GM19468 (cell line): ENCODE measurements around the gene RBM8A.
"Not testable (repeated sequence)": the region's sequence is repeated elsewhere in the genome, so short reads cannot be mapped to it uniquely, and the experiment has no call there.

Experiments
- ATAC-seq: cut with Tn5 transposase; IDR thresholded peaks from one replicate; pipeline ENCODE4 v1.9.1; 2021; ENCODE audit warnings: mild to moderate bottlenecking, moderate library complexity, moderate number of reproducible peaks; ENCODE audit not compliant: unreplicated experiment; ENCODE audit errors: extremely low read depth

Gene RBM8A

GRCh38 chr1:145956781-145957442, 29.6 kb upstream of the RBM8A start:
- no peak for ATAC-seq

- ATAC-seq, result no peak
Measured at GRCh38 chr1:145956361-145956760, 29.1 kb upstream of the RBM8A start.

DNA sequence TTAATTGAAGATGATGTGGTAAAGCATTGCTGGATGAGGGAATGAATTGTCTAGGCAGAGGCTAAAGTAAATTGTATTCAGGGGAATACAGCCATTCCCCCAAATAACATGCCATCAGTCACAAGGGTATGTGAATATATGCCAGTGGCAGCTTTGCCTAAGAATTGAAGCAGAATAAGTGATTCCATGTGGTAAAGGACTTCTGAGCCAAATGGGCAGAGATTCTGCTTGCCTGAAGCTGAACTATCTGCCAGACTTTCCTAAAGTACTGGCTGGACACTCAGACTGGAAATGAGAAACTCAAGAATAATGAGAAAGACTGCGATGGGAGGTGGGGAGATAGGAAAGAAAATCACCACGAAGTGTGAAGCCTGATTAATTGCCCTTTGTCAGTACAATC, 28.2 kb upstream of the RBM8A start:
- no peak for ATAC-seq

DNA sequence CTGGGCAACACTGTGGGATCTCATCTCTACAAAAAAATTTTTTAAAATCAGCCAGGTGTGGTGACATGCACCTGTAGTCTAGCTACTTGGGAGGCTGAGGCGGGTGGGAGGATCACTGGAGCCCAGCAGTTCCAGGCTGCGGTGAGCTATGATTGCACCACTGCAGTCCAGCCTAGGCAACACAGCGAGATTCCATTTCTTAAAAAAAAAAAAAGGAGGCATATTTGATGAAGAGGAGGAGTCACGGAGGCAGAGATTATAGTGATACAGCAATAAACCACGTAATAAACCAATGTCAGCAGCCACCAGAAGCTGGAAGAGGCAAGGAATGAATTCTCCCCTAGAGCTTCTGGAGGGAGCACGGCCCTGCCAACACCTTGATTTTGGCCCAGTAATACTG, 26.6 kb upstream of the RBM8A start:
- ATAC-seq, result no peak

DNA sequence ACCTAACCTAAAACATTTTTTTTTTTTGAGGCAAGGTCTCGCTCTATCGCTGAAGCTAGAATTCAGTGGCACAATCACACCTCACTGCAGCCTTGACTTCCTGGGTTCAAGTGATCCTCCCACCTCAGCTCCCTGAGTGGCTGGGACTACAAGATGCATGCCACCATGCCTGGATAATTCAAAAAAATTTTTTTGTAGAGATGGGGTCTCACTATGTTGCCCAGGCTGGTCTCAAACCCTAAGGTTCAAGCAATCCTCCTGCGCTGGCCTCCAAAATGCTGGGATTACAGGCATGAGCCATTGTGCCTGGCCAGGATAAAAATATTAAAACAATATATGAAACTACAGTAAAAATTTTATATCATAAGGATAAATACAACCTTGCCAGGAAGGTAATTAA, 25.6 kb upstream of the RBM8A start:
- no peak for ATAC-seq

DNA sequence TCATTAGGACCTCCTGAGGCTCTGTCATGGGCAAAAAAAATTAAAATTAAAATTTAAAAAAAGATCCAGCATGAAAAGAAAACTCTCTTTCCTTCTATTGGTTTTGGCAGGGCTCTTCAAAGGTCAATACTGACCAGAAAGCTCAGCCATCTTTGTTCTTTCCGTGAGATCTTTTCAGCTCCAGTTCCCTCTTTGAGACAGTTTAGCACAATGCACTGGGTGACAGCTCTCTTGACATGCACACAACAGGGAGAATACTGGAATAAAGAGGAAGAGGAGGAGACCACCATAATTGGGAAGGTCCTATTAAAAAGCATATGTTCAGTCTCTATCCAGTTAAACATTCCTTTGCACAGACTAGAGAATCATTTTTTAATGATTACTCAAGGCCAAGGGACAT, 24.2 kb upstream of the RBM8A start:
- ATAC-seq, result no peak

DNA sequence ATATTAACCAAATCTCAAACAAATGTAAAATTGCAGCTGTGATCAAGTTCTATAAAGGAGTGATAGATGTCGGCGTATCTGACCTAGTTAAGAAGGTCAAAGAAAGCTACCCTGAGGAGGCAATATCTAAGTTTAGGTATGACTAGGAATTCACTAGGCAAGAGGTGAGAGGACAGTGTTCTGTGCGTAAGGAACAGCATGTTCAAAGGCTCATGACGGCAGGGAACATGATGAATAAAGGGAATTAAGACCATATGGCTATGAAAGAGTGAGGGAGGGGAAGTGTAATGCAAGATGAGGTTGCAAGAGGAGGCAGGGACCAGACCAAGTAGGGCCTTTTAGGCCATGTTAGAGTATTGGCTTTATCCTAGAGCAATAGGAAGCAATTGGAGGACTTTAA, 21.9 kb upstream of the RBM8A start:
- no peak for ATAC-seq

GRCh38 chr1:145947551-145947950, 20.3 kb upstream of the RBM8A start:
- no peak for ATAC-seq

- ATAC-seq, result no peak
Measured at GRCh38 chr1:145946477-145946986, 19.2 kb upstream of the RBM8A start.

GRCh38 chr1:145944532-145944931, 17.2 kb upstream of the RBM8A start:
- ATAC-seq, result no peak

DNA sequence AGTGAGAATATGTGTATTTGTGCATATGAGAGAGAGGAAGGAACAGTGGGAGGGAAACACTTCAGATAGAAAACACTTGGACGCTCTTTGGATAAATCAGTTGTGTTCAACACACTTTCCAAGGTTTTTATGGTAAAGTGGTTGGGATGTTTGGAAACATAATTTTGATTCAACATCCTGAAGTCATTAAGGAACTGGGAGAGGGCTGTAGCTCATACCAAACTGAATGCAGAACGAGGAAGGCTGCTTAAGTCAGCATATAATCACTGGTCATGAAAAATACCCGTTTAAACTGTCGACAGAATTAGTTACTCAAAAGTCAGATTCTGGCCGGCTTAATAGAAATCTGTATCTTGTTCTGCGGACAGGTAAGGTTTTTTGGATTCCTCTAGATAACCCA, 15.6 kb upstream of the RBM8A start:
- no peak for ATAC-seq

DNA sequence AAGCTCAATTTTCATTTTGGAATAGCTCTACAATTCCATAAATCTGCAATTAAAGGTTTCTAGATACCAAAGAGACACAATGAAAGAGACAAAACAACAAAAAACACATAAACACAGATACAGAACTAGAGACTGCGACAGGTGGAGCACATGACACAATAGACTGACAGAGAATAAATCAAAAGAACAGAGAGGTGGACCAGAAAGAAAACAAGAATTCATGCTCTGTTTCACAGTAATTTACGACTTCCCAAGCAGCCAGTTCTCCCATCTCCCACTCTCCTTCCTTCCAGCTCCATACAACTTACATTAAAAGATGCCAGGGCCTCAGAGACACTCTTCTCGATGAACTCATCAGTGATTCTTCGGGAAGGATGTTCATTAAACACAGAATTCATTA, 15.1 kb upstream of the RBM8A start:
- no peak for ATAC-seq

DNA sequence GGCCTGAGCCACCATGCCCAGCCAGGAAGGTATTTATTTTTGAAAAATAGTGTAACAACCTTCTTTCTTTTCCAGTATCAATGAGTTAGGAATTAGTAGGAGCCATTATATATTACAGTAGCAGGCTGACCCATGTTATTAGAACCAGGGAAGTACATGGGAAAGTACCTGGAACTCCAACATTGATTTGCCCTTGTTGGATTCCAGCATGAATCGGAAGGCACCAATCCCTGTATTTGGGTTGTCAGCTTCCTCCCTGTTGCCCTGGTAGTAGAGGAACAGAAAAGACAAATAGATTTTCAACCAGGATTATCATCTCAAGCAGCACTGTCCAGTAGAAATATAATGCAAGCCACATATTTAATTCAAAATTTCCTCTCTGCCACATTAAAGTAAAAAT, 10.2 kb upstream of the RBM8A start:
- no peak for ATAC-seq

GRCh38 chr1:145936247-145936646, 9.0 kb upstream of the RBM8A start:
- ATAC-seq, result no peak

- no peak for ATAC-seq
Measured at GRCh38 chr1:145935708-145936107, 8.4 kb upstream of the RBM8A start.

DNA sequence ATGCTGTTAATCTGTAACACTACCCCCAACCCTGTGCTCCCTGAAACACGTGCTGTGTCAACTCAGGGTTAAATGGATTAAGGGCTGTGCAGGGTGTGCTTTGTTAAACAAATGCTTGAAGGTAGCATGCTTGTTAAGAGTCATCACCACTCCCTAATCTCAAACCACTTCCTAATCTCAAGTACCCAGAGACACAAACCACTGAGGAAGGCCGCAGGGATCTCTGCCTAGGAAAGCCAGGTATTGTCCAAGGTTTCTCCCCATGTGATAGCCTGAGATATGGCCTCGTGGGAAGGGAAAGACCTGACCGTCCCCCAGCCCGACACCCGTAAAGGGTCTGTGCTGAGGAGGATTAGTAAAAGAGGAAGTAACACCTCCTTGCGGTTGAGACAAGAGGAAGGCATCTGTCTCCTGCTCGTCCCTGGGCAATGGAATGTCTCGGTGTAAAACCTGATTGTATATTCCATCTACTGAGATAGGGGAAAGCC, 5.3 kb upstream of the RBM8A start:
- not testable (repeated sequence) for ATAC-seq

GRCh38 chr1:145927916-145928643, 796 bp upstream of the RBM8A start:
- ATAC-seq, result no peak

- ATAC-seq, result no peak
Measured at GRCh38 chr1:145926686-145927062, 610 bp downstream of the RBM8A start.

- no peak for ATAC-seq
Measured at GRCh38 chr1:145922266-145922665, 5.0 kb downstream of the RBM8A start.

DNA sequence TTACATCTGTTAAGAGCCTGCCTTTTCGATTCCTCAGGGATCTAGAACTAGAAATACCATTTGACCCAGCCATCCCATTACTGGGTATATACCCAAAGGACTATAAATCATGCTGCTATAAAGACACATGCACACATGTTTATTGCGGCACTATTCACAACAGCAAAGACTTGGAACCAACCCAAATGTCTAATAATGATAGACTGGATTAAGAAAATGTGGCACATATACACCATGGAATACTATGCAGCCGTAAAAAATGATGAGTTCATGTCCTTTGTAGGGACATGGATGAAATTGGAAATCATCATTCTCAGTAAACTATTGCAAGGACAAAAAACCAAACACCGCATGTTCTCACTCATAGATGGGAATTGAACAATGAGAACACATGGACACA, 7.0 kb downstream of the RBM8A start:
- not testable (repeated sequence) for ATAC-seq

- ATAC-seq, result no peak
Measured at GRCh38 chr1:145918992-145919939, 8.0 kb downstream of the RBM8A start.
